Lower leg skin (tissue), 3 donors: ENCODE measurements around the gene PRICKLE4.

Experiments
- CTCF ChIP-seq, 3 donors: fragments of 450-650 bp; IDR thresholded peaks; one replicate each; pipeline ENCODE4 v1.5.1; 2016; ENCODE audit warnings: antibody characterized with exemption in 3 of 3, mild to moderate bottlenecking in 3 of 3, moderate library complexity in 2 of 3
- POLR2A ChIP-seq, 2 donors: fragments of 450-650 bp; IDR thresholded peaks; one replicate each; pipeline ENCODE4 v1.6.1; 2016 to 2017; ENCODE audit warnings: antibody characterized with exemption in 2 of 2, mild to moderate bottlenecking in 1 of 2, moderate library complexity in 1 of 2

DNA sequence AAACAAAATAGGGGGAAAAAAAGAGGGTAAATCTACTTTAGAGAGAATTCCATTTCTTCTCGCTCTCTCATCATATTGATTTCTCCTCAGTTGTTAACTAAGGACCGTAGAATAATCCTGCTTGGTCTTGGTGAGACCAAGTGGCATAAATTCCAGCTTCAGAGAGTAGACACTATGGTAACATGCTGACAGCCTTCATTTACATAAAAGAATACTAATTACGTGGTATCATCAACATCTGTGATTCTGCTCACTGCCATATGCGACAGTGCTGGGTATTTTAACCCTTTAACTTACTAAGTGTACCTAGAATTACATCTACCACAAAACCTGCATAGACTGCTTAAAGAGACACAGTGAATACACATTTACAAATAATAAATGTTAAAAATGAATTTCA, 34.0 kb downstream of the PRICKLE4 start:
- TF ChIP-seq CTCF (IDR thresholded peaks at IDR 0.05) (no peak), POLR2A (IDR thresholded peaks at IDR 0.05) (no peak)
